Measurements from ENCODE around the gene SLC6A17.

SLC6A17 gene

DNA sequence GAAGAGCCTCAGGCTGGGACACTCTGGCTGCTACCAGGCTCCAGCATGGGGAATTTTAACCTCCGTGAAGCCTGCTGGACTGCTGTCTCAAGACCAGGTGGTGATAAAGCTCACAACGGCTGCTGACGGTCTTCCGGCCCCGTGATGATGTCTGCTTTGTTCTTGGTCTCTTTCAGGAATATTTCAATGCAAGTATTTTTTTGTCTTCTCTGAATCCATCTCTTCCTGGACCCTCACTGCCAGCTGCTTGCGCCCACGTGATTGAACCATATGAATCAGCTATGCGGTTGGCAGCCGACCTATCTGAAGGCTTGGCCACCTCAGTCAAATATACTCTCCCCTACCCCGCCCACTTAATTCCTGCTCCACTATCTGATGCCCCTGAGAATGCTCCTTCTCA is 14.6 kb upstream of the SLC6A17 start:
- no peak for FAIRE-seq

DNA sequence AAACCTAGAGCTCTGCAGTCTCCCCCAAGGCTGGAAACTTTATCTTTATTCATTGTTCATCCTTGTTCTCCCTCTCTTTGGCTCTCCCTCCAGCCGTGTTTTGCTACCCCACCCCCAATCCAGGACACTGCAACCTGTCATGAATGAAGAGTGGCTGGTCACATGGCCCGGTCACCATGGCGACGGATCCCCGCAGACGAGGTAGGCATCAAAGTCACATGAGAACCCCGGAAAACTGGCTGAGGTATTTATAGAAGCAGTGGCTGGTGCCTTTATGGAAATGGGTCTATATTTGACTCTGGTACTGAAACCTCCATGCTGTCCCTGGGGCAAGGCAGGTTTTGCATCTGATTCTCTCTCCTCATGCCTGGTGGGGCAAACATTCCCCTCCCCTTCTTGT is 13.4 kb upstream of the SLC6A17 start:
- FAIRE-seq: no peak

DNA sequence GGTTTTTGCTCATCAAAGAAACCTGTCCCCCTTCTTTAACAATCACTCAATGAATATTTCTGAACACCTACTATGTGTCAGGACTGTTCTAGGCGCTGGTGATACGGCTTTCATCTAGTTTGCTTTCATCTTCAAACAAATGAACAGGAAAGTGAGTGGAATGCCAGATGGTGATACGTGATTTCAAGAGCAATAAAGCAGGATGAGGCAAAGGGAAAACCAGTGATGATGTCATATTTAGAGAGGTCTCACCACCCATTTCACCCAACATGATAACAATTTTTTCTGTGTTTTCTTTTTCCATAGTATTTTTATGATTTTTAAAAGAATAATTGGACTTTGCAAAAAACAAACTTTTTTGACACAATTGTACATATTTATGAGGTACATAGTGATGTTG is 11.3 kb upstream of the SLC6A17 start:
- peak; percentile 53 for FAIRE-seq

DNA sequence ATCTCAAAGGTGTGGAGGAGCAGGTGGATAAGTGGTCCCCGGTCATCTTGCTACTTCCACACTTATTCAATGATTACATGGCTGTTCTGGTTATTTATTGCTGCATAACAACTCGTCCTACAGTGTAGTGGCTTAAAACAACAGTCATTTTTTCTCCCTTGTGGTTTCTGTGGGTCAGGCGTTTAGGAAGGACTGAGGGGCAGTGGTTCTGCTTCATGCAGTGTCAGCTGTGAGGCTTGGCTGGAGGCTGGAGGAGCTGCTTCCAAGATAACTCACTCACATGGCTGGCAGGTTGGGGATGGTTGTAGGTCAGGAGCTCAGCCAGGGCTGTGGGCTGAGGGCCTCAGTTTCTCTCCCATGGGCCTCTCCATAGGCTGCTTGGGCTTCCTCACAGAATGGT is 5.9 kb upstream of the SLC6A17 start:
- no peak for FAIRE-seq

DNA sequence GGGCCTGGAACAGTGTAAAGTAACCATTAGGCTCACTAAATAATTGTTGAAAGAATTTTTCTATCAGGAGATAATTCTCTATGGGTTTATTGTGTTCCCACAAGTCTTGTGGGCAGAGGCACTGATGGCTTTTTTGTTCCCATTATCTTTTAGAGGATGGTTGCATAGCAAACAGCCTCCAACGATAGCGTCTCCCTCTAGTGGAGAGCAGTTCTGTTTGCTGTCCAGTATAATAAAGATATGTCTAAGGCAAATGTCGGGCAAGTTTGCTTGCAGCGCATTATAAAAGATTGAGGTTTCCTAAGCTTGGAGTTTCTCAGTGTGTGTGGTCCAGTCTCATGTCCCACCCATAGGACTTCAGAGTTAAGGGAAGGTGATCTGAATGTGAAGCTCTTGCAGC is 1.3 kb upstream of the SLC6A17 start:
- no peak for FAIRE-seq

DNA sequence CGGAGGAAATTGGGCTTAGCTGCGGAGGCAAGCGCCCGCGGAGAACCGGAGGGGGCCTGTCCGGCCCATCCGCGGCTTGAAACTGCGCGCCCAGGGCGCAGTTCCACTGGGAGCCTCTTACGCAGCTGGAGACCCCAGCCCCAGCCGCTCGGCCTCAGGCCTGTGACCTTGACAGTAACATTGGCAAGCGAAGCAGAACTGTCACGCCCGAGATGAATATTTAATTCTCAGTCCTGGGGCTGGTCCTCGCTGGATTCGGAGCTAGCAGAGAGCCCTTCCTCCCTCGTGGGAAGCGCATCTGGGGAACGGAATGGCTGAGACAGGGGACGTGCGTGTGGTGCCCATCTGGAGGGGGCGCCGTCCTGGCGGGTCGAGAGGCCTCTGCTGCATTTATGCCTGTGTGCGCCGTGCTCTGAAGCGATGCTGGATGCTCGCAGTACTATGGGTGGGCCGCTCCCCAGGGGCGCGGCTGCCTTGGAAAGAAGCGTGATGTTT is 928 bp downstream of the SLC6A17 start:
- FAIRE-seq: no peak

DNA sequence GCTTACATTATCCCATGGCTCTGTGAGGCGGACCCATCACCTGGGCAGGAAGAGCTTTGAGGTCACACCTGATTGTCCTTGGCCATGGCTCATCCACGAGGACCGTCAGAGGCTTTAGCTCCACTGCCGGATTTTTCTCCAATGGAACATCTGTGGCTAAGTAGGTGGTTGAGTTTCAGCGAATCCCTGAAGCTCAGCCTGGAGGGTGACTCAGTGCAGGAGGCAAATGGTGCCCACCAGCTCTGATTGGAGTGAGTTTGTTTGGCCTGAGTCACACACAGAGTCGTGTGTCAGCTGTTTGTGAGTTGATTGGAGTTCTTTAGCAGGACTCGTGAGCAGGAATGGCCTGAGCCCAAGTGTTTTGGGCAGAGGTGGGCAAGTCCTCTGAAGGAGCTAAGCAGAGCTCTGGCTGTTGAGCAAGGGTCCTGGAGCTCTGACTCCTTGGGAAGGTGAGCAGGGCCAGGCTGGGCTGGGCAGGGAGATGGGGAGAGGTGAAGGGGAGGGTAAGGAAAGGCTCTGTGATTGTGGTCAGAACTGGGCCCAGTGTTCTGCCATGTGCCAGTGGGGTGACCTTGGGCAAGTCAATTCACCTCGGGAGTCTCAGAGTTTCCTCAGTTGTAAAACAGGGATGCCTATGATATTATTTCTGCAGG is 2.0 kb downstream of the SLC6A17 start:
- FAIRE-seq: no peak

DNA sequence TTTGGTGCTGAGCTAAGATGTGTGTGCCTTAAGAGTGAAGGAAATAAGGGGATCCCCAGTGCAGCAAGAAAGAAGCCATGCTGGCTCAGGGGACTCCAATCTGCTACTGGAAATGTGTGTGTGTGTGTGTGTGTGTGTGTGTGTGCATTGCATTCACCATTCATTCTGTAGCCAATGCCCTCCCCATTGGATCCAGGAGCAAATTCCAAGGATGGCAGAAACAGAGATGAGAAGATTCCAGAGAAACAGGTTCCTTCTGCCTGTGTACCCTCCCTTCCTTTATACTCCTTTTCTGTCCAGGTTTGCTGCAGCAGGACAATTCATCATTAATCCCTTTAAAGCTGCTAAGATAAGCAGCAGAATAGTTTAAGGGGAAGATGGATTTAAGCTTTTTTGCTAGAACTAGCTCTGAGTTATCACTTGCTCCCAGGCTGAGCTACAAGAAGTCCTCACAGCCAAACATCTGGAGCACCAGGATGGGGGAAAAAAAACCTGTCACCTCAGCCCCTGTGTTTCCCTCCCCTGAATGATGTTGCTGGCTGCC is 3.2 kb downstream of the SLC6A17 start:
- no peak for FAIRE-seq

DNA sequence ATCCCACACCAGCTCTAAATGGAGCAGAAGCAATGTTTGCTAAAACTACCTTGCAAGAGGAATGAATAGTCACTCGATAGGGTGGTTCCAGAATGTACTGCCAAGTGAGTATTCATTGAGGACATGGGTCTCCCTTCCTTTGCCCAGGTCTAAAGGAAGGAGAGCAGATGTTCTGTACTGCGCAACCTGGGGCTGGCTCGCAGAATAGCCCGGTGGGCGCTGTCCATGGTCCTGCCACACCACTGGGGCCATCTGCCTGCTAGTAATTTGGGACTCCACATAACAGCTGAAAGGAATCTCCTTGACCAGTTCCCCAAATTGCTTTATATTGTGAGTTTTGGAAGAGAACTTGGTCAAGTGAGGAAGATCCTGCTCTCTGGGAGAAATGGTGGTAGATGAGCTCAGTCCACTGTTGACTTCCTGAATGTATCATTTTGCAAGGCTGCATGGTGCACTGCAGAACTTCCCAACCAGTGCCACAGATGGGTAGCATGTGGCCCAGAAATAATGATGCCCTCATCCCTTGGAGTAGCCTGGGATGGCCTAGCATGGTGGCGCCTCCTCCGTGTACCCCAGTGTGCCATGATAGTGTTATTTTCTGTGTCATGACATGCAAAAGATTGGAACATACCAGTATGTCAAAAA is 5.7 kb downstream of the SLC6A17 start:
- FAIRE-seq: no peak

DNA sequence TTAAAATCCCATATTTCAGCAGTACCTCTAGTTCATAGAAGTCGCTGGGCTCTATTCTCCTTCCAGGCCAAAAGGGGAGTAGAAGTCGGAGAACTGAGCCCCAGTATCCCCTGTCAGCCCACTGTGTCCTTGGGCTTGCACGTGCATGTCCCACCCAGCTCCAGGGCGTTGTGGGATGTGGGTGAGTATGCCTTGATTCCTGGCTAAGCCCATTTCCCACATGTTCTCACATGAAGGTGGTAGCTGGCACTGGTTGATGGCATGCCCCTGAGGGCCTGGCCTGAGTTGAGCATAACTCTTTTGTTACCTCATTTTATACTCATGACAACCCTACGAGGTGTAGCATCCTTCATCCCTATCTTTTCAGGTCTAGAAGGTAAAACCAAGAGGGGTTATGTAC is 8.0 kb downstream of the SLC6A17 start:
- FAIRE-seq: no peak

DNA sequence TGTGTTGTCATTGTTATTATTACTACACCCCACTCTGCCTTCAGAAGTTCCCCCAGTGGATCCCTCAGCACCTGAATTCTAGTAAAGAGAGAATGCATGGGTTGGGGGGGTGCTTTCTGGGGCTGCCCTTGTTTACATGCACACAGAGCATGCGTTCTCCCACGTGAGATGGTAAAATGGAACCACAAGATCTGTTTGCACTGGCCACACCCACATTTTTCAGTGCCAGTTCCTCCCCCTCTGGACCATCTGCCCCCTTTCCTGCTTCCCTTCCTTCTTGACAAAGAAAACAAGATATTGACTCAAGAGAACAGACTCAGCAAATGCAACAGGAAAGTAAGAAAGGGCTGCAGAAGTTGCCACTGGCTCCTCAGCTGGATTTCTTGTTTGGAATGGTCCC is 8.9 kb downstream of the SLC6A17 start:
- no peak for FAIRE-seq

DNA sequence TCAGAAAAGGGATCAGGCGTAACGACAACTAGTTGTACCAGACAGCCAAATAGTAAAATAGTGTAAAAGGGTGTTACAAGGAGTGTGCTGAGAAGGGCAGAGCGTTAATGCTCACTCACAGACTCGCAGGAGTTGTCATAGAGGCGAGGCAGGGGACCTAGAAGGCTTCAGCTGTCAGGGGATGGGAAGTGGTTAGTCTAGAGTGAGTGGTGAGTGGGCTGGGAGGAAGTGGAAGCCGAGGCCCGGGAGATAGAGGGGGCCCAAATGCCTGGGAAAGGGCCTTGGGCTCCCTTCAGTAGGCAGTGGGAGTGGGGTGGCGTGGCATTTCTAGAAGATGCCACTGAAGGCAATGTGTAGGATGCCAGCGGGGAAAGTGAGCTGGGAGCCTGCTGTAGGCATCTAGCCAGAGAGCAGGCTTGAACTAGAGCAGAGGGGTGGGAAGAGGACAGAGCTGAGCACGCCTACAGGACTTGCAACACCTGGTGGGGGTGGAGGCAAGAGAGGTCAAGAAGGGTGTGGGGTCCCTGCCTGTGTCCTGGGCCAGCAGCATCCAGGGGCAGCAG is 10.3 kb downstream of the SLC6A17 start:
- FAIRE-seq: no peak

DNA sequence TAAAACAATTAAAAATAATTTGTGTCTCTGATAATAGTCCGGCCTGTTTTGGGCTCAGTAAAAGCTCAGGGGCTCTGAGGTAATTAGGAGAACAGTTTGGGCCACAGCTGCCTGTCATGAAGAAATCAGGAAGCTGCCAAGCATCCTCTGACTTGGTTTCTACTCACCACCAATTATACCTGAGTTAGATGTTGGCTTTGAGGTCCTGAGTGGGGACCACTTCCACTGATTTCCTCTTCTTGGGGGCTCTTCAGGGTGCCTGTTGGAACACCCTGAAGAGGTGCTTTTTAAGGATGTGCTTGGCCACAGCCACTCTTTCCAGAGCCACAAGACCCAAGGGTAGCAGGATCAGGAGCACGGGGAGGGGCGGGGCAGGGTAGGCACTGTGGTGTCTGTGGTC is 10.9 kb downstream of the SLC6A17 start:
- no peak for FAIRE-seq

DNA sequence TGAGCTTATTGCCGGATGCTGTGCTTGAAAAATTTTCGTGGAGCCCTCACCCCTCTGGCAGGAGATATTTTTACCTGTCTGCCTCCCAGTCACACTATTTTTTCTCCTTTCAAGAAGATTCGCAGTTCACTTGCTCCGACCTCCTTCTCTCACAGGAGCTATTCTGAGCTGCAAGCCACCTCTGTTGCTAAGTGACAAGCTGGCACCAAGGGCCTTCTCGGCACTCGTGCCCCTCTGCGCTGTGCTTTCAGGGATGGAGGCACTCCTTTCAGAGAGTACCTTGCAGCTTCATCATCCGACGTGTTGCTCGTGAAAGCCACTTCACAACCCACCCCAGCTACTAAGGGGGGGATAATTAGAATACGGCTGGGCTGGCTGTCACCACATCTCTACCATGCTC is 11.6 kb downstream of the SLC6A17 start:
- no peak for FAIRE-seq

DNA sequence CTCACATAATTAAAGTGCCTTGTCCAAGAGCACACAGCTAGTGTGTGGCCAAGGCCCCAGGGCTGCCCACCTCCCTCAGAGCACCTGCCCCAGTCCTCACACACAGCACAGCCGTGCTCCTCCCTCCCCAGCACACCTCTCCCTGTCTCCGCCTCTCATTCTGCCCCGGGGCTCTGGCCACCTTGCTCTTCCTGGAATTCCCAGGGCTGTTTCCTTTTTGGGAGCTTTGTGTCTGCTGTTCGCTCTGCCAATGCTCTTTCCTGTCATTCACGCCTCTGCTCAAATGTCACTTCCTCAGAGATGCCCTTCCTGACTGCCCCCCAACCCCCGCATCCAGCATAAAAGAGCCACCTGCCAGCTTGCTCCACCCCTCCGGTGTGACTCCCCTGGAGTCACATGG is 13.3 kb downstream of the SLC6A17 start:
- no peak for FAIRE-seq

DNA sequence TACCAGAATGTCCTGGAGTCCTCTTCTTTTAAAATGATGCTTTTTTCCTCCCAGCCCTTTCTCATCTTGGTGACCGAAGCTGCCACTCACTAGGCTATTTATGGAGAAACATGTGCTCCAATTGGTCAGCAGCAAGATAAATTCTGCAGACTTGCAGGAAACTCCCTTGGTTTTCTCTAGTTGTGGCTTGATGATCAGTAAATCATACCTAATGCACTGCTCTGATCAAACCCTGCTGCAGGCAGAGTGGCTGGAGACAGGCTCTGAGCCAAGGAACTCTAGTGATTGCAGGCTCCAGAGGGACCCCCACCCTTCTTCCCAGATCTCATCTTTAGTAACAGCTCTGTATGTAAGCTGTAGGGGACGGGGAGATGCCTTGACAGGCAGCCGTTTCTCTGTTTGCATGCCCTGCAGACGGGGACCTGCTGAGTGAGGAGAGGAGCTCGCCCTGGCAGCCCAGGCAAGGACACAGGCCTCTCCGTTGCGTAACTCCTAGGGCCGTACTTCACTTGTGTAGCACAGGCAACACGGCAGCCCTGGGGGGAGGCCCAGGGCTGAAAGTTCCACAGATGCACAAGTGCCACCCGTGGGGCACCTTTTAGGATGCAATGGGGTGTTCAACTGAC is 14.5 kb downstream of the SLC6A17 start:
- FAIRE-seq: no peak

DNA sequence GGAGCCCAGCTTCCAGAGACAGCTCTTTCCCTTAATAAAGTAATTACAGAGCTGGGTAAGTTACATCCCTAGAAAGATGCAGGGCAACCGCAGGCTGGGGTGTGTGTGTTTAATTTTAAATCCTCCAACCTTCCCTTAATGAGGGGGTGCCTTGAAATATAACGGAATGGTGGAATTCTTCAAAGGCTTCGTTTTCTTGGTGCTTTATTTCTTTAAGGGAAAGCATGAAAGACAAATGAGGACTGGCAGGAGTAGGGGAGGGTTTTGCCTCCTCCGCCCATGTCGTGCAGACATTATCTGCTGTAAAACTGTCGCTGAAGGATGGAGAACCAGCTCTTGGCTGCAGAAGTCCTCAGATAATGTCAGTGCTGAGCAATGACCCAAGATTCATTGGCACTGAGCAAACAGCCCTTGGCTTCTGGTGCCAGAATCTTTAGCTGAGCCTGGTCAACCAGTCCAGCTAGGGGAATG is 15.5 kb downstream of the SLC6A17 start:
- no peak for FAIRE-seq

DNA sequence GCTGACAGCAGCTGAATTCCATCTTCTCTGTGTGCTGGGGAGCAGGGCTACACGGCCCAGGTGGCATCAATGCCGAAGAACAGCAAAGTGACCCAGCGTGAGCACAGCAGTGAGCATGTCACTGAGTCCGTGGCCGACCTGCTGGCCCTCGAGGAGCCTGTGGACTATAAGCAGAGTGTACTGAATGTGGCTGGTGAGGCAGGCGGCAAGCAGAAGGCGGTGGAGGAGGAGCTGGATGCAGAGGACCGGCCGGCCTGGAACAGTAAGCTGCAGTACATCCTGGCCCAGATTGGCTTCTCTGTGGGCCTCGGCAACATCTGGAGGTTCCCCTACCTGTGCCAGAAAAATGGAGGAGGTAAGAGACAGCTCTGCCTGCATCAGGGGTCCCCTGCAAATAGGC is 16.6 kb downstream of the SLC6A17 start:
- FAIRE-seq: no peak

DNA sequence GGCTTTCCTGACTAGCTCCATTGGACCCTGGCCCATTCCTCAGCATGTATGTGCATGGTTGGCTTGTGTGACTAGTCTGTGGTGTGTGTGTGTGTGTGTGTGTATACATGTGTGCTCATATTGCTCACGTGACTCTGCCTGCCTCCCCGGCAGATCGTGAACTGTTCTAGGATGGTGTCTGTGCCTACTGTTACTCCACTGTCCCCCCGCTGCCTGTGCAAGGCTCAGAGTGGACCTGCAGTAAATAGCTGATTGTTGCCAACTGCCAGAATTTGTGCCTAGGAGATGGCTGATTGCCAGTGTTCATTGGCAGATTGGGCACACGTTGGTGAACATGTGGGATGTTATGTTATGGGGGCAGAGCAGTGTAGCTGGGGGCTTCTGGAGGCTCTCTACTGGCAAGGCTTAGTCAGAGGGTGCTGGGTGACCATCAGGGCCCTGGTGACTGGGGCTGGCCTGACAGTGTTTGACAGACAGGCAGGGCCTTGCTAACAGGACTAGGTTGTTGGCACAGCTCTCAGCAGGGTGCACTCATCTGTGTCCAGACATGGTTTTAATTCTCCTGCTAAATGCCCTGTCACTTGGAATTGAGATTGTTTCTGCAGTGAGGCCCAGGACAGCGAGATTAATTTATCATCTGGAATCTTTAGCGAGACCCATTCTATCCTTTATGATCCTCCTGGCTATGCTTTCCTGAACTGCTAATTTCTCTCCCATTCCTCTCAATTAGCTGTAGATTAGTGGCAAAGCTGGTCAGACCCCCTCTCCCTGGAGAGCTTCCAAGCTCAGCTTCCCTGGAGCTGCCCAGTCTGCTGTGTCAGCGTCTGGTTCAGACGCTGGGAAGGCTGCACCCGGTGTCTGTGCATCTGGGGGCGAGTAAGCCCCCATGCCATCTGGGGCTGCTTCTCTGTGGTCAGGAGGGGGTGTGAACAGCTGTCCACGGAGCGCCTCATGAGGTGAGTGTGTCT is 20.8 kb downstream of the SLC6A17 start:
- peak; percentile 58 for FAIRE-seq

DNA sequence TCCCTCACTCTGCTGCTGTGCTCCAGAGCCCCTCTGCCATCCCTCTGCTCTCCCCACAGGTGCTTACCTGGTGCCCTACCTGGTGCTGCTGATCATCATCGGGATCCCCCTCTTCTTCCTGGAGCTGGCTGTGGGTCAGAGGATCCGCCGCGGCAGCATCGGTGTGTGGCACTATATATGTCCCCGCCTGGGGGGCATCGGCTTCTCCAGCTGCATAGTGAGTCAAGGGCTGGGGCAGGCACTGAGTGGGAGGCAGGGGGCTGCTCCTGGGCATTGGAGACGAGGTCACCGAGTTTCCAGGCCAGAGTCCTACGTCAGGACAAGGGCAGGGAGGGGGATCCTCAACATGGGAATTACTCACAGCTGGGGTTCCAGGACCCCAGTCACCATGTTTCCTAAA is 21.7 kb downstream of the SLC6A17 start:
- no peak for FAIRE-seq

DNA sequence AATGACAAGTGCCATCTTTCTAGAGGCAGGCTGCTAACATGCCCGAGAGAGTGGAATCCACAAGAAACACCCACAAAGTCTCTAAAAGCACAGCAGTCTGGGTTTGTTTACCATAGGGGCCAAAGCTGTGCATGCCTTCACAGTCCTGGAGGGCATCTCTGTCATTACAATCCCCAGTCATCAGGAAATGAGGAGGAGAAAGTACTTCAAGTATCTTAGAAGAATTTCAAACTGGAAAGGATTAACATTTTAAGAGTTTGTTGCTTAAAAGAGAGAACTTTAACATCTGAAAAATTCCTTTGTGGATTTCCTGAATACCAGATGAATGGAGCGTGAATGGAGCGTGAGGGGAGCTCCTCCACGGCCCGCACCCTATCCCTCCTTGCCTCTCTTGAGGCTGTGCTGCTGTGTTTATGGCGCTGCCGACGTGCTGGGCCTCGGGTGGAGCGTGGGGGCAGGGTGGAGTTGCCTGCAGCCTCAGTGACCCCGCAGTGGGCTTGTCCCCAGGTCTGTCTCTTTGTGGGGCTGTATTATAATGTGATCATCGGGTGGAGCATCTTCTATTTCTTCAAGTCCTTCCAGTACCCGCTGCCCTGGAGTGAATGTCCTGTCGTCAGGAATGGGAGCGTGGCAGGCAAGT is 23.3 kb downstream of the SLC6A17 start:
- no peak for FAIRE-seq

DNA sequence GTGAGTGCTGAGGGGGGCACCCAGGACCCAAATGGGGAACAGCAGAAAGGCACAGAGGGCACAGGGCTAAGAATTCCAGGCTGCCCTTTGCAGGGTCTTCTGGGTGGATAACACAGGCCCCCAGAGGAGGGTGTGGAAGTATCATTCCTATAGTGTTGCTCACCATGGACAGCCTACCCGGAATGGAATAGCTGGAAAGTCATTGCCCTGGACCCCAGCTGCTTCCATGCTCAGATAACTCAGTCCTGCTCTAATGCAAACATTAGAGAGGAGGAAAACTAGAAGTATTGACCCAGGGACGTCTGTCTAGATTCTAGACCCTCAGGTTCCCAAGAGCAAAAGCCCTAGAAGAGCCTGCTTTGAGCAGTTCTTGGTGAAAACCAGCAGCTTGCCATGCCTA is 24.7 kb downstream of the SLC6A17 start:
- no peak for FAIRE-seq

Data from islet of Langerhans (tissue), 1 donor.